Measurements from ENCODE around the gene HDLBP.

GRCh38 chr2:241269707-241270520 is 45.6 kb downstream of the HDLBP start:
- no peak for TF ChIP-seq CTCF (conservative IDR thresholded peaks at IDR 0.05; ENCODE audit: low read depth in 2 of 2)
- TF ChIP-seq EZH2 (IDR thresholded peaks at IDR 0.05; ENCODE audit: low read depth, unreplicated experiment) = no peak
- no peak for TF ChIP-seq NANOG (IDR thresholded peaks at IDR 0.05; ENCODE audit: borderline replicate concordance)
- no peak for TF ChIP-seq JUNB (IDR thresholded peaks at IDR 0.05; ENCODE audit: unreplicated experiment)
- TF ChIP-seq REST (IDR thresholded peaks at IDR 0.05; ENCODE audit: unreplicated experiment) = no peak
- no peak for TF ChIP-seq POLR2AphosphoS5 (IDR thresholded peaks at IDR 0.05; ENCODE audit: low read depth)
- TF ChIP-seq EZH2phosphoT487 (IDR thresholded peaks at IDR 0.05; ENCODE audit: unreplicated experiment) = no peak
- no peak for TF ChIP-seq STAT1 (IDR thresholded peaks at IDR 0.05; ENCODE audit: unreplicated experiment)
- no peak for TF ChIP-seq CREB1 (CRISPR knock-in tag; IDR thresholded peaks at IDR 0.05; ENCODE audit: low read depth)
- no peak for TF ChIP-seq ETS1 (IDR thresholded peaks at IDR 0.05)
- no peak for TF ChIP-seq ZNF114 (CRISPR knock-in tag; IDR thresholded peaks at IDR 0.05)
- TF ChIP-seq ZNF331 (CRISPR knock-in tag; IDR thresholded peaks at IDR 0.05; ENCODE audit: low read depth) = no peak
